GM12878 (cell line): Measurements from ENCODE around the gene SLITRK1. TPM values are rescaled to one million over a fixed set of nuclear protein-coding genes. Genes with fewer than 3 reads are reported as not detected.

Source experiments
- ATAC-seq: fragments of 200-7000 bp; cut with Tn5 transposase; 3 replicates; pipeline ENCODE4 v1.9.1; 2020; ENCODE audit warnings: mild to moderate bottlenecking, moderate library complexity
- BruUV-seq: library from RNA; stranded (reverse); fragments of 400-500 nt; replicated peaks from 2 replicates; lab custom pipeline; 2021; lab: Mats Ljungman, UMichigan
- CTCF ChIA-PET: fragments of 300-600 bp; sonication (Branson Sonifier 250); formaldehyde crosslinking; extraction: SDS; loops from one replicate; lab custom pipeline; 2021; ENCODE audit warnings: inconsistent platforms; lab: Yijun Ruan, JAX
- POLR2A ChIA-PET: fragments of 350-600 bp; formaldehyde crosslinking; extraction: SDS; loops from one replicate; lab custom pipeline; 2021; ENCODE audit warnings: inconsistent platforms; lab: Charles Lee
- RAD21 ChIA-PET: fragments of 300-600 bp; sonication (Branson Sonifier 250); formaldehyde crosslinking; loops from one replicate; lab custom pipeline; 2023; ENCODE audit warnings: antibody characterized with exemption; ENCODE audit not compliant: unreplicated experiment; lab: Charles Lee
- SMC1A ChIA-PET: fragments of 300-600 bp; sonication (Branson Sonifier 250); formaldehyde crosslinking; loops from one replicate; lab custom pipeline; 2023; ENCODE audit not compliant: unreplicated experiment, uncharacterized antibody; lab: Charles Lee
- DNase-seq: peaks from one replicate; pipeline ENCODE4 v3.0.0-alpha.2; 2011; ENCODE audit warnings: low read depth, low spot score
- FAIRE-seq: peaks from 3 replicates; lab custom pipeline; 2011; peaks lifted over from hg19 to GRCh38; lab: Jason Lieb, UNC
- H2AFZ ChIP-seq: 2 replicates; pipeline ENCODE4 v1.6.0; 2011; ENCODE audit warnings: low read depth, low read length, control low read depth; ENCODE audit not compliant: control insufficient read depth
- H3K27ac ChIP-seq: 2 replicates; pipeline ENCODE4 v1.5.1; 2011; ENCODE audit warnings: control low read depth; ENCODE audit not compliant: control insufficient read depth, insufficient read depth
- H3K27me3 ChIP-seq, 2 experiments: replicated peaks in 1 of 2; 2 replicates each; pipeline versions ENCODE4 v1.6.0 to v1.6.1; 2011; ENCODE audit warnings: low read length in 1 of 2; ENCODE audit not compliant: control insufficient read depth in 2 of 2, insufficient read depth in 2 of 2
- H3K36me3 ChIP-seq, 2 experiments: 2 replicates each; pipeline ENCODE4 v1.5.1; 2011; ENCODE audit warnings: low read length in 1 of 2; ENCODE audit not compliant: control insufficient read depth in 2 of 2, insufficient read depth in 2 of 2
- H3K4me1 ChIP-seq: 2 replicates; pipeline ENCODE4 v1.6.1; 2011; ENCODE audit warnings: mild to moderate bottlenecking, low read length, moderate library complexity, mixed read lengths; ENCODE audit not compliant: control insufficient read depth, insufficient read depth
- H3K4me2 ChIP-seq: 2 replicates; pipeline ENCODE4 v1.6.0; 2011; ENCODE audit warnings: control low read depth; ENCODE audit not compliant: control insufficient read depth, insufficient read depth
- H3K4me3 ChIP-seq: fragments of 200-600 bp; sonication (generic); 2 replicates; pipeline ENCODE4 v1.5.1; 2016
- H3K79me2 ChIP-seq: 2 replicates; pipeline ENCODE4 v1.6.0; 2011; ENCODE audit warnings: low read length; ENCODE audit not compliant: control insufficient read depth, insufficient read depth
- H3K9ac ChIP-seq: 2 replicates; pipeline ENCODE4 v1.8.0; 2011; ENCODE audit warnings: low read length, control low read depth, mixed read lengths; ENCODE audit not compliant: control insufficient read depth, insufficient read depth
- H3K9me3 ChIP-seq: replicated peaks from 3 replicates; pipeline ENCODE4 v1.5.1; 2011; ENCODE audit warnings: mild to moderate bottlenecking, low read length; ENCODE audit not compliant: control insufficient read depth, insufficient read depth
- H4K20me1 ChIP-seq: 2 replicates; pipeline ENCODE4 v1.6.0; 2011; ENCODE audit not compliant: control insufficient read depth, insufficient read depth
- ESRRA ChIP-seq: IDR thresholded peaks from 2 replicates; pipeline ENCODE4 v1.6.1; 2012; ENCODE audit warnings: mild to moderate bottlenecking, low read length, improper control_type of control experiment
- FOXM1 ChIP-seq: IDR thresholded peaks from 2 replicates; pipeline ENCODE4 v1.6.1; 2012; ENCODE audit warnings: low read depth, mild to moderate bottlenecking, inconsistent platforms, low read length, moderate library complexity
- HDAC2 ChIP-seq: fragments of 200-600 bp; sonication (generic); IDR thresholded peaks from 2 replicates; pipeline ENCODE4 v1.6.1; 2017
- MYB ChIP-seq: fragments of 150-350 bp; IDR thresholded peaks from 2 replicates; pipeline ENCODE4 v1.6.1; 2014; ENCODE audit warnings: mild to moderate bottlenecking, low read depth, low read length, borderline replicate concordance
- NFIC ChIP-seq: IDR thresholded peaks from 2 replicates; pipeline ENCODE4 v1.6.1; 2012; ENCODE audit warnings: low read depth, mild to moderate bottlenecking, inconsistent platforms, low read length, moderate library complexity
- NFYA ChIP-seq: IDR thresholded peaks from 2 replicates; pipeline ENCODE4 v1.6.1; 2011; ENCODE audit warnings: low read depth, mild to moderate bottlenecking, low read length, improper control_type of control experiment, borderline replicate concordance
- NFYB ChIP-seq: IDR thresholded peaks from 2 replicates; pipeline ENCODE4 v1.6.1; 2011; ENCODE audit warnings: low read depth, mild to moderate bottlenecking, low read length, improper control_type of control experiment, moderate library complexity; ENCODE audit not compliant: insufficient read depth
- PAX5 ChIP-seq: IDR thresholded peaks from 2 replicates; pipeline ENCODE4 v1.6.1; 2011; ENCODE audit warnings: low read depth, low read length, borderline replicate concordance
- POLR2A ChIP-seq: IDR thresholded peaks from 2 replicates; pipeline ENCODE4 v1.6.1; 2011; ENCODE audit warnings: low read depth, mild to moderate bottlenecking, low read length
- RAD51 ChIP-seq: fragments of 450-650 bp; IDR thresholded peaks from 2 replicates; pipeline ENCODE4 v1.6.1; 2016; ENCODE audit warnings: moderate library complexity, mild to moderate bottlenecking, inconsistent platforms
- RFX5 ChIP-seq: IDR thresholded peaks from 2 replicates; pipeline ENCODE4 v1.6.1; 2011; ENCODE audit warnings: low read depth, low read length, improper control_type of control experiment
- SIX5 ChIP-seq: IDR thresholded peaks from 2 replicates; pipeline ENCODE4 v1.6.1; 2011; ENCODE audit warnings: mild to moderate bottlenecking, low read depth, low read length, moderate library complexity; ENCODE audit not compliant: severe bottlenecking
- SMC3 ChIP-seq: IDR thresholded peaks from 2 replicates; pipeline ENCODE4 v1.6.1; 2011; ENCODE audit warnings: low read length, improper control_type of control experiment, borderline replicate concordance
- TBL1XR1 ChIP-seq: IDR thresholded peaks from 2 replicates; pipeline ENCODE4 v1.6.1; 2012; ENCODE audit warnings: low read depth, low read length, improper control_type of control experiment
- ZNF207 ChIP-seq: fragments of 450-650 bp; IDR thresholded peaks from 2 replicates; pipeline ENCODE4 v1.6.1; 2014; ENCODE audit warnings: antibody characterized with exemption, mild to moderate bottlenecking, borderline replicate concordance
- ZNF274 ChIP-seq: IDR thresholded peaks from one replicate; pipeline ENCODE4 v1.8.0; 2011; ENCODE audit not compliant: insufficient read length, insufficient read depth
- WGBS: methylation state at CpG from one replicate; pipeline ENCODE4 v1.1.6; 2016; ENCODE audit warnings: low lambda C conversion rate; ENCODE audit not compliant: insufficient replicate concordance, insufficient coverage; ENCODE audit errors: missing lambda C conversion rate; 5-methylcytosine and 5-hydroxymethylcytosine counted together
- in situ Hi-C: fragments of 300-500 bp; cut with MboI; formaldehyde crosslinking; loops from 9 replicates; pipeline ENCODE4 v1.14.3; 2018; ENCODE audit warnings: mixed read lengths
- intact Hi-C: fragments of 100-400 bp; cut with micrococcal nuclease; formaldehyde crosslinking; loops from one replicate; pipeline ENCODE4 v1.14.2; 2022; ENCODE audit not compliant: unreplicated experiment
- polyA plus RNA-seq, 11 experiments: library from polyadenylated mRNA; depleted of rRNA in 4 of 11; unstranded in 6 of 11; stranded (reverse) in 5 of 11; fragments of >200 nt; fragmentation: Nextera tagmentation in 4 of 11; fragmentation: Illumina TruSeq in 1 of 11; extraction: Ambion mirVana in 4 of 11; extraction: Trizol in 1 of 11; gene quantifications; 1 replicate in 1 of 11; 2 replicates in 10 of 11; pipeline versions ENCODE4 v1.2.1 to v1.2.3, GENCODE V29; 2011 to 2016; ENCODE audit warnings: inconsistent platforms in 2 of 11, missing spikeins in 2 of 11, low read depth in 1 of 11
- total RNA-seq, 4 experiments: library from RNA; depleted of rRNA in 3 of 4; stranded (reverse); fragments of >200 nt in 3 of 4; fragmentation: Illumina TruSeq in 1 of 4; extraction: Trizol in 1 of 4; gene quantifications; 2 replicates each; pipeline versions ENCODE4 v1.2.1 to v1.2.3, GENCODE V29; 2013 to 2021
- TF ChIP-seq, protein P1 (sequence below): fragments of 450-650 bp; IDR thresholded peaks from 2 replicates; pipeline ENCODE4 v1.6.1; 2018; ENCODE audit warnings: mild to moderate bottlenecking, low read depth, moderate library complexity; ENCODE audit not compliant: partially characterized antibody

Gene SLITRK1
- total and polyA plus RNA-seq, 10 of the 15 experiments (the other 5 are each of a cell fraction or from before 2014, with no cell fraction given): 0.03 to 0.78 (median 0.26) TPM

- H3K79me2 ChIP-seq: no peaks in the 10 kb centered on the region
- intact Hi-C loops: no loop called here
- DNase-seq (no peak), ATAC-seq (no peak)
- BruUV-seq: no TSS peak
- H3K4me1 ChIP-seq: no peaks in the 10 kb centered on the region
- RAD21 ChIA-PET: no interaction called here
- peaks cover 2% of the 10 kb centered on the region; the same call in 1 of the 3 replicates for H3K9me3 ChIP-seq
- TF ChIP-seq SMC3 (no peak), ZNF207 (no peak), TBL1XR1 (no peak), PAX5 (no peak), RAD51 (no peak), POLR2A (no peak), ZNF274 (no peak), NFYB (no peak), HDAC2 (no peak), ESRRA (no peak), RFX5 (no peak), MYB (no peak), FOXM1 (no peak), NFYA (no peak), NFIC (no peak), SIX5 (no peak)
- TF ChIP-seq, protein P1, sequence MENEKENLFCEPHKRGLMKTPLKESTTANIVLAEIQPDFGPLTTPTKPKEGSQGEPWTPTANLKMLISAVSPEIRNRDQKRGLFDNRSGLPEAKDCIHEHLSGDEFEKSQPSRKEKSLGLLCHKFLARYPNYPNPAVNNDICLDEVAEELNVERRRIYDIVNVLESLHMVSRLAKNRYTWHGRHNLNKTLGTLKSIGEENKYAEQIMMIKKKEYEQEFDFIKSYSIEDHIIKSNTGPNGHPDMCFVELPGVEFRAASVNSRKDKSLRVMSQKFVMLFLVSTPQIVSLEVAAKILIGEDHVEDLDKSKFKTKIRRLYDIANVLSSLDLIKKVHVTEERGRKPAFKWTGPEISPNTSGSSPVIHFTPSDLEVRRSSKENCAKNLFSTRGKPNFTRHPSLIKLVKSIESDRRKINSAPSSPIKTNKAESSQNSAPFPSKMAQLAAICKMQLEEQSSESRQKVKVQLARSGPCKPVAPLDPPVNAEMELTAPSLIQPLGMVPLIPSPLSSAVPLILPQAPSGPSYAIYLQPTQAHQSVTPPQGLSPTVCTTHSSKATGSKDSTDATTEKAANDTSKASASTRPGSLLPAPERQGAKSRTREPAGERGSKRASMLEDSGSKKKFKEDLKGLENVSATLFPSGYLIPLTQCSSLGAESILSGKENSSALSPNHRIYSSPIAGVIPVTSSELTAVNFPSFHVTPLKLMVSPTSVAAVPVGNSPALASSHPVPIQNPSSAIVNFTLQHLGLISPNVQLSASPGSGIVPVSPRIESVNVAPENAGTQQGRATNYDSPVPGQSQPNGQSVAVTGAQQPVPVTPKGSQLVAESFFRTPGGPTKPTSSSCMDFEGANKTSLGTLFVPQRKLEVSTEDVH: no peak
- TF ChIP-seq, all 136 proteins: peak for 0
- Histone ChIP-seq H3K4me2 (no peak overlapping the region), H3K36me3 (no peaks in the 10 kb centered on the region), H4K20me1 (no peaks in the 10 kb centered on the region), H2AFZ (no peak overlapping the region), H3K27me3 (no peaks in the 10 kb centered on the region), H3K27ac (no peak overlapping the region), H3K9ac (no peak overlapping the region), H3K4me3 (no peak overlapping the region)
- FAIRE-seq: no peak
- CTCF ChIA-PET: no interaction called here
- in situ Hi-C loops: no loop called here
- SMC1A ChIA-PET: no interaction called here
- POLR2A ChIA-PET: no interaction called here
- WGBS: 3% methylated on average over 19 of the region's 19 CpGs
These were observed 1.1 kb downstream of the SLITRK1 start for GRCh38 chr13:83881140-83881684.
